ENCODE results near the gene PLXND1.

The PLXND1 gene

DNA sequence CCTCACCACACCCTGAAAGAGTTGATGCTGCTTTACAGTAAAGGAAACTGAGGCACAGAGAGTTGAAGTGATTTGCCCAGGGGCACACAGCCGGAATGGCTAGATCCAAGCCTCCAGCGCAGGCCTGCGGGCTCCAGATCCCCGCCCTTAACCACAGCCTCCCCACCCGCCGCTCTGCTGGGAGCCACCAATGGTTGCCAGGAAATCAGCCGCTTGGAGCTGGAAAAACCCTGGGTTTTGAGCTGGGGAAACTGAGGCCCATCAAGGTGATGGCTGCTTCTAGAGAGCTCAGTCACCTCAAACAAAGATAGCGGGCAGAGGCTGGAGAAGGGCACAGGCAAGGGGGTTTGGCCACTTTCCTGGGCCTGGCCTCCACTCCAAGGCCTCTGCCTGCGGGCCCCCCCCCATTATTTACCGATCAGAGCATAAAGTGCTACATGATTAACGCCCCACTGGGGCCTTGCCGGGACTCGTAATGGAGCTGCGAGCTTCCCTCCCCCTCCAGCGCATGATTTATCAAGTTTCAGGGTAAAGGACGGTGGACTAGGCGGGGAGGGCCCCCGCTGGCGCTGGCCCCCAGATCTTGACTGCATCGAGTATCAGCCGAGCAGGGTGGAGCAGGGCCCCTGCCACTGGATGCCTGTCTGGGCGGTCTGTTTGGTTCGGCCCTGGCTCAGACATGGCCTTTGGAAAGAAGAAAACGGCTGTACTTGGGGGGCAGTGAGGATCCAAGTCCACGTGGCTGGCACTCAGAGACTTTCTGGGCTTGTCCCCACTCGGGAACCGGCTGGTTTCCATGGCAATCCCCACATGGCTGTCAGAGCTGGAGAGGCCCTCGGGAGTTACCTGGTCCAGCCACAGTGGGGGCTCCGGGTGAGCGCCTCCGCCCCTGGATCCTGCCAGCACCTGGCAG, 9.1 kb downstream of the PLXND1 start:
- no peak for DNase-seq (ENCODE audit: low read depth)
- TF ChIP-seq, protein P1, sequence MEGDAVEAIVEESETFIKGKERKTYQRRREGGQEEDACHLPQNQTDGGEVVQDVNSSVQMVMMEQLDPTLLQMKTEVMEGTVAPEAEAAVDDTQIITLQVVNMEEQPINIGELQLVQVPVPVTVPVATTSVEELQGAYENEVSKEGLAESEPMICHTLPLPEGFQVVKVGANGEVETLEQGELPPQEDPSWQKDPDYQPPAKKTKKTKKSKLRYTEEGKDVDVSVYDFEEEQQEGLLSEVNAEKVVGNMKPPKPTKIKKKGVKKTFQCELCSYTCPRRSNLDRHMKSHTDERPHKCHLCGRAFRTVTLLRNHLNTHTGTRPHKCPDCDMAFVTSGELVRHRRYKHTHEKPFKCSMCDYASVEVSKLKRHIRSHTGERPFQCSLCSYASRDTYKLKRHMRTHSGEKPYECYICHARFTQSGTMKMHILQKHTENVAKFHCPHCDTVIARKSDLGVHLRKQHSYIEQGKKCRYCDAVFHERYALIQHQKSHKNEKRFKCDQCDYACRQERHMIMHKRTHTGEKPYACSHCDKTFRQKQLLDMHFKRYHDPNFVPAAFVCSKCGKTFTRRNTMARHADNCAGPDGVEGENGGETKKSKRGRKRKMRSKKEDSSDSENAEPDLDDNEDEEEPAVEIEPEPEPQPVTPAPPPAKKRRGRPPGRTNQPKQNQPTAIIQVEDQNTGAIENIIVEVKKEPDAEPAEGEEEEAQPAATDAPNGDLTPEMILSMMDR (IDR thresholded peaks at IDR 0.05; ENCODE audit: control insufficient read depth, insufficient read depth, low read depth, low read length, missing control alignments) = no peak
- no peak overlapping the region for H3K4me3 ChIP-seq (ENCODE audit: control insufficient read depth, low read depth, low read length)

DNA sequence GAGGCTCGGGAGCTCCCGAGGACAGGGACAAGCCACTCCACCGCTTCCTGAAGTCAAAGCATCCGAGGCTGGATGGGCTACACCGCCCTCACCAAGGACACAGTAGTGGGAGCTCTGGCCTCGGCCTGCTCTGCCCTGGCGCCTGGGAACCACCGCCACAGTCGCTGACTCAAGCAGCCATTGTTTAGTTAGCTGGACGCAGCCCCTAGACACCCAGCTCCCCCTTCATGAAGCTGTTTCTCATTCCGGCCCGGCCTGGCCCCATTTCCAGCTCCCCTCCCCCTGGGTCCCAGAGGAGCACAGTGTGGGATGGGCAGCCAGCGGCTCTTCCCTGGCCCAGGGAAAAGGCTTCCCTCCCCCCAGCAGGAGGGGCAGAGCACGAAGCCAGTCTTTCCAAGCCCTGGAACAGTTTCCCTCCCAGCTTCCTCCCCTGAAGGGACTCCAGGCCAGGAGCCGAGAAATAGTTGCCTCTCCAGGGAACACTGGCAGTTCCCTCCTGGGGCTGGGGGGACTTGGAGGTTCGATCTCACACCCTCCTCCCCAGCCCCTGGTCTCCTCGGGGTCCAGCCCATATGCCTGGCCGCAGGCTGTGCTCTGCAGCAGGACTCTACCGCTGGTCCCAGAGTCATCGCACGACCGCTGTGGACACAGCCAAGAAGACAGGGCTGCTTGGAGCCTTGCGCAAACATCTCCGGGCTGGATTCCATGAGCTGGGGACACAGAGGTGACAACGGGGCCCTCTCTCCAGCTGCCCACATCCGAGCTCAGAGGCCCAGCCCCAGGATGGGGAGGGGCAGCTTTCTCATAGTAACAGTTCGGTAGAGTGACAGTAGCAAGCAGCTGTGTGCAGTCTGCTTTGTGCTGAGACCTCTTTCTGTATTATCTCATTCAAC, 10.0 kb downstream of the PLXND1 start:
- peak; percentile 84 for DNase-seq (ENCODE audit: low read depth)
- H3K4me3 ChIP-seq (ENCODE audit: control insufficient read depth, low read depth, low read length) = peak overlapping the region; percentile 0; the same call in 1 of the 2 replicates
- TF ChIP-seq, protein P1 (IDR thresholded peaks at IDR 0.05; ENCODE audit: control insufficient read depth, insufficient read depth, low read depth, low read length, missing control alignments) = no peak

DNA sequence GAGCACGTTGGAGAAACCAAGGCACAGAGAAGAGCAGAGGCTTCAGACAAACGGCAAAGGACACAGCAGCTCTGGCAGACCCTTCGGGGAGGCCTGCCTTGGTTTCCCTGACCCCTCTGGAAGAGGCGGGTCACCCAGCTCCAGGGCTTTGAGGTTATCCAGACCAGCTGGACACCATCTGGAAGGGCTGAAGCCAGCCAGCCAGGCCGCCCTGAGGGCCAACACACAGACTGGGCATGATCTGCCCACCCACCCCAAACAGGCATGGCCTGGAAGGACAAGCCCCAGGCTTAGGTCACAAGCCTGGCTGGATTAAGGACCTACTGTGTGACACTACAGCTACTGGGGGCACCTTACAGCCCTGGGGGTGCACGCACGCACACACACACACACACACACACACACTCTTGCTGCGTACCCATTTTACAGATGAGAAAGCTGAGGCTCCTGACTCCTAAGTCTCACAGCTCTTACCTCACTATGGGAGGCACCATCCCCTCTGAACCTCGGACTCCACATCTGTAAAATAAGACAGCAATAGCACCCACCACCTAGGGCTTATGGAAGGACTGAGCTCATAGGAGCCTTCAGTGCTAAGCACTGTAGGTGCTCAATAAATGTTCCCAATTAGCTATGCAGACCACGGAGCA, 10.8 kb downstream of the PLXND1 start:
- H3K4me3 ChIP-seq (ENCODE audit: control insufficient read depth, low read depth, low read length) = no peak overlapping the region
- TF ChIP-seq, protein P1 (IDR thresholded peaks at IDR 0.05; ENCODE audit: control insufficient read depth, insufficient read depth, low read depth, low read length, missing control alignments) = no peak
- DNase-seq (ENCODE audit: low read depth) = no peak

DNA sequence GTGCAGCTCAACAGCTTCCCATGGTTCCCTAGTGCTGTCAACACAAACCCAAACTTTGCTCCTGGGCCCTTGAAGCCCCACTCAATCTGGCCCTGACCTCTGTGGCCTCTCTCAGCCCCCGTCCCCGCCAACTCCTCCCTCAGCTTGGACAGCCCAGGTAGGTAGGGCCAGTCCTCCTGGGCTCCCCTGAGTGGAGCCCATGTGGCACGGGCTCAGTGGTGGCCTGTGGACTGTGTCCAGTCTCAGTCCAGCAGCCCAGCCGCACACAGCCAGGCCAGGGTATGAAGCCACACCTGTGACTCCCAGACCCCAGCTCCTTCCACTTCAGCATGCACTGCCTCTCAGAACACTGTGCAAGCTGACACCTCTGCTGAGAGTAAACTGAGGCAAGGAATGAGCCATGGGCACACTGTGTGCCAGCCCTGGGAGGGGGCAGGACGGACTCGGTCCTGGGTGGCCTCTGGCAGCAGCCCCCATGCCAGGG, 11.5 kb downstream of the PLXND1 start:
- no peak overlapping the region for H3K4me3 ChIP-seq (ENCODE audit: control insufficient read depth, low read depth, low read length)
- TF ChIP-seq, protein P1 (IDR thresholded peaks at IDR 0.05; ENCODE audit: control insufficient read depth, insufficient read depth, low read depth, low read length, missing control alignments) = no peak
- DNase-seq (ENCODE audit: low read depth) = no peak

DNA sequence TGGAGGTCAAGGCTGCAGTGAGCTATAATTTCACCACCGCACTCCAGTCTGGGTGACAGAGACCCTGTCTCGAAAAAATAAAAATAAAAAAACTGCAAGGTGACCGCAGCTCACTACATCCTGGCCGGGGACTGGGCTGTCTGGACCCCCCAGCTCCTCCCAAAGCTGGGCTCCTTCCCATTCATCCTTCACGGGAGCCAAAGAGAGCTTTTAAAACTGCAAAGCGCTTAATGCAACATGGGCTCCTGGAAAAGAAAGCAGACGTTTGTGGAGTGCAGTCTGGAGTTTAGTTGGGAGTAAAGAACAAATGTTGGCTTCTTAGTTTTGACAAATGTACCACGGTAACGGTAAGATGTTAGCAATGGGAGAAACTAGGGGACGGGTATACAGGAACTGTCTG, 12.1 kb downstream of the PLXND1 start:
- DNase-seq (ENCODE audit: low read depth) = no peak
- TF ChIP-seq, protein P1 (IDR thresholded peaks at IDR 0.05; ENCODE audit: control insufficient read depth, insufficient read depth, low read depth, low read length, missing control alignments) = no peak
- H3K4me3 ChIP-seq (ENCODE audit: control insufficient read depth, low read depth, low read length) = no peak overlapping the region
